Esophagus mucosa (tissue), 1 donor: Measurements from ENCODE around the gene KIF20B. TPM values are rescaled to one million over a fixed set of nuclear protein-coding genes. Genes with fewer than 3 reads are reported as not detected.
"Not testable (repeated sequence)": the region's sequence is repeated elsewhere in the genome, so short reads cannot be mapped to it uniquely, and the experiment has no call there.

Experiments used
- ATAC-seq: fragments of 200-7000 bp; cut with Tn5 transposase; one replicate; pipeline ENCODE4 v1.9.1; 2020
- total RNA-seq: library from RNA; stranded (reverse); gene quantifications from one replicate; pipeline ENCODE4 v1.2.4, GENCODE V29; 2023
- donor health status: DM: yes; HTN: yes; CAD: no.

KIF20B gene
- total RNA-seq, 1 donor from 2014 or later, result 21.0 TPM

DNA sequence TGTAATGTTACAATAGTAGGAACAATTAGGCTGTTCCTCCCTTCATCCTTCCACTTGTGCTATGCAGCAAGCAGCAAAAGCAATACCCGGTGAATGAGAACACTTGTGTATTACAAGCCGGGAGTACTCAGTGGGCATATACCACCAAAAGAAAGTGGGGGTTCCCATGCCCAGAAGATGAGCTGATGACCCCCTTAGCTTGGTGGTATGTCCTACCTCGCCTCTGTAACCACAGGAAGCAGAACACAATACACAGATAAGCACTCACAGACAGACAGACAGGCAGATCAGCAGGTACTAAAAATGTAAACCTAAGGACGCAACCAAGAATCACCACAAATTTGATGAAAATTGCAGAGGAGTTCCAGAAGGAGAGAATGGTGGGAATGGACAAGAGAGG lies 15.5 kb upstream of the KIF20B start:
- ATAC-seq, result no peak

DNA sequence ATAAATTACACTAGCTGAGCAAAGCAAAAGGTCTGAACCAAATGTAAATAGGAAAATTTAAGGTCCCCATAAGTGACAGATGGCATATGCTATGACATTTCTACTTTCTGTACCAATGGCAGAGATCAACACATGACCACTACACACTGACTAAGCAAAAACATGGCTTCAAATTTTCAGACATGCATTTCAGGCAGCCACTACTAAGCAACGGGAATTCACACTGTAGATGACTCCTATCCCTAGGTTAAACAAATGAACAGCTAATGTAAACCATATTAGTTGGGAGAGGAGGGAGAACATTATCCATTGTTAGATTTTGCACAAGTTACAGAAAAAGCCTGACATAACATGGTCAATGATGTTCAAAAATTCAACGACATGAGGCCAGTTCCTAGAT lies 11.4 kb upstream of the KIF20B start:
- no peak for ATAC-seq

DNA sequence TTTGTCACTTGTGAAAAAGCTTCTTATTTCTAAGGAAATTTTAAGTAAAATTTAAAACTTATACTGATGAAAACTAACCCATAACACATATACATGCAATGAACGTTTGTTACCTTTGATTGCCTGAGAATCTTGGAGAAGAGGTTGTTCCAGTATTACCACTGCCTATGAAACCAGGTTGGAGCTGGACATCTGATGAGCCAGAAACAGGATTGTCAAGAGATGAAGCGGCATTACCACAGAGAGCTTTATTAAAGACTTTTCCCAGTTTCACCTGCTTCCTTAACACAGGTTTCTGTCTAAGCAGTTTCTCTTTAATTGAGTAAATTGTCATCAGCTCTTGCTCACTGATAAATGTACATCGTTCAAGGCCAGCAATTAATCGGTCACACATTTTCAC lies 9.0 kb upstream of the KIF20B start:
- ATAC-seq, result peak; percentile 88

DNA sequence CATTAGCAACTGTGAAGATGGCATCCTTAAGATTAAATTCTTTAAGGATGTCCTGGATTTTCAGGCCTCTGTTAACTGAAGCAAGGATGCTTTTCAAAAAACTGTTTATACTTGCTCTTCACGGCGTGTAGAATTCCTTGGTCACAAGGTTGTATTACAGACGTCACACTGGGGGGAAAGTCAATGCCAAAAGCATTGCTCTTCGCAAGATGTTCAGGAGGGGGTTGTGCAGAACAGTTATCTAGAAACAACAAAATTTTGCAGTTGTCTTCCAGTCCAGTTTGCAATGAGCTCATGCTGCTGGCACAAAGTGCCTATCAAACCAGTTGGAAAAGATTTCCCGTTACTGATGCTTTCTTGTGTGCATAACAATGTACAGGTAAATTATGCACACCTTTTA lies 8.2 kb upstream of the KIF20B start:
- no peak for ATAC-seq

DNA sequence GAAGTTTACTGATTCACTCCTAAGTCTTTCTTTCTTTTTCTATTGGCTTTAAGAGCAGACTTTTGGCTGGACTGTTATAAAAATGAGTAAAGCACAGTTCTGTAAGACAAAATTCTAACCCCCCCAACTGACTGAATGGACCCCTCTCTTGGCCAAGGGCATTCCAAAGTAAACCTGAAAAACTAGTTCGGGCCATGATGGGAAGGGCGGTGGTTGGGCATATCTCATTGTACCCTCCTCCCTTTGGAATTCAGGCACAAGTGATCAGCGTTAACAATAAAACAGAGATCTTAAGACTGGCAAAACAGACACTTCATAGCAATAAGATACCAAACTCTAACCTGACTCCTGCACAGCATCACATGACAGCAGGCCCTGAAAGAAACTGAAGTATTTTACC lies 6.1 kb upstream of the KIF20B start:
- ATAC-seq, result no peak

DNA sequence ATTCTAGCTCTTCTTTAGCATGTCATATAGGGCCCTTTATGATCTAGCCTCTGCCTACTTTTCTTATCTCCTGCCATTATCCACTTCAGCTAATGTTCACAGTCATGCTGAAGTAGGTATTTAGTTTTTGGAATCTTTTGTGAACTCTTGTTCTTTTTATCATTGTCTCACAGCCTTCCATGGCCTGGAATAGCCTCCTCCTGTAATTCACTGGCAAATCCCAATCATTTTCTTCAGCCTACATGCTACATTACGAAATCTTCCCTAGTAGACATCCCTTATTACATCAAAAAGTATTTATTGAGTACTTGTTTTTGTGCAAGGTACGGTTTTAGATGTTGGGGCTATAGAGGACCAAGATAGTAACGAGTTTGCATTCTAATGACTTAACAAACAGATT lies 3.4 kb upstream of the KIF20B start:
- ATAC-seq, result no peak

DNA sequence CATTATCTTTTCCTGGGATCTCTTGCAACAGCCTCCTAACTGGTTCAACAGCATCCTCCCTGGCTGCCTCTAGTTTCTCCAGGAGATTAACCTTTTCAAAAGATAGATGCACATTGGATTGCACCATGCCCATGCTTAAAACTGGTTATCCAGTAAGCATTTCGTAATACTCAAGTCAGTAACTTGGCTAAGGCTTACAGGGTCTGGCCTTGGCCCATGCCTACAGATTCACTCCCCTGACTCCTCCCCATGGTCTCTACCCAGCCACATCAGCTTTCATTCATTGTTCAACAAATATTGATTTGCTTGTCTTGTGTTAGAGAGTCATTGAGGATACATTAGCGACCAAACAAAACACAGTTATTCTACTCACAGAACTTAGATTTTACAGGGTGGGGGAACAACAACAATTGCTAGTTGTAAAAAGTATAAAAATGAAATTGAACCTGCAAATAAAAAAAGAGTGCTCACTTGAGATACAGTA lies 1.8 kb upstream of the KIF20B start:
- ATAC-seq, result no peak

DNA sequence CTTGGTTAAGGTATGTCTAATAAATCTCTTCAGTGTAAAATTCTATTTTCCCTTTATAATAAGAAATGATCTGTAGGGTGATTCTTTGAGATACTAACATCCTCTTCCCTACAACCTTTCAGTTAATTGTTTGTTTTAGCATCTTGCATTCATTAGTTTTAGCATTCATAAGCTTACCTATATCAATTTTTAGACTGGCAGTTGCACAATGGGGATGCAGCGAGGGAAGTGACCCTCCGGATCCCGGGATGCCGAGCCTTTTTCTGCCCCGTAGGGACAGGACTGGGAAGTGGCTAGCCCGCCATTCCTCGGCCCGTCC lies 508 bp upstream of the KIF20B start:
- no peak for ATAC-seq

DNA sequence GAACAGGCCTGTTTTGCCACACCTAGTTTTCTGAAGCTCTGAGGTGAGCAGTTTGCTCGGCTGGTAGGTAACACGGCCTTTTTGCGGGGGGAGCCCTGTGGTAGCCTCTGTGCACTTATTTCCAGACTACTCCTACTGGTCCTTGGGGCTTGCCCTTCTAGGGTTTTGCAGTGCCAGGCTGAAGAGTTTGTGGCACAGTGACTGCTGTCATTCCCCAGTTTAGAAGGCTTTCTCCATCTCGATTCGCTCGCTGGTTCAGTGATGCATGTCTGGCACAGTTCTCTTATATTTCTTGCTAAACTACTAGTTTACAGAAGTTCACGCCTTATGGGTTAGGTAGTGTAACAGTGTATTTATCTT lies 711 bp downstream of the KIF20B start:
- peak; percentile 9 for ATAC-seq

DNA sequence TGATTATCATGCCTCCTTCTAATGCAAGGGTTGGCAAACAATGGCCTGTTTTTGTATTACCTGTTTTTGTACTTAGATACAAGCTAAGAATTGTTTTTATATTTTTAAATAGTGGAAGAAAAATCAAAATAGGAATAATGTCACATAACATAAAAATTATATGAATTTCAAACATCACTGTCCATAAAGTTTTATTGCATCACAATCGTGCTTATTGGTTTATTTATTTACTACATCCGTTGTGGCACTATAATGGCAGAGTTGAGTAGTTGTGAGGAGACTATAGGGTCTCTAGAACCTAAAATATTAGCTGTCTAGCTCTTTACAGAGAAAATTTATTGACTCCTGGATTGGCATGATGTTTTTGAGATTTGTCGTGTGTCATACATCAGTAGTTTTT lies 4.1 kb downstream of the KIF20B start:
- no peak for ATAC-seq

DNA sequence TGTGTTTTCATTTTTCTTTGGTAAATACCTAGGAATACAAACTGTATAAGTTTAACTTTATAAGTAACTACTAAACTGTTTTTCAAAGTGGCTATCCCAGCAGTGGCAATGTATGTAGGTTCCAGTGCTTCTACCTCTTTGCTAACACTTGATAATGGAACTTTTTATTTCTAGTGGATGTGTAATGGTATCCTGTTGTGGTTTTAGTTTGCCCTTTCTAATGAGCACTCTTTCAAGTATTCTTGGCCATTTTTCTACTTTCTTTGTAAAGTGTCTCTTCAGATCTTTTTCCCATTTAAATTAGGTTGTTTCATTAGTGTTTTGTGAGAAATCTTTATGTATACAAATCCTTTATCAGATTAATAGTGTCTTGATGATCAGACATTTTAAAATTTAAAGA lies 4.6 kb downstream of the KIF20B start:
- ATAC-seq, result no peak

DNA sequence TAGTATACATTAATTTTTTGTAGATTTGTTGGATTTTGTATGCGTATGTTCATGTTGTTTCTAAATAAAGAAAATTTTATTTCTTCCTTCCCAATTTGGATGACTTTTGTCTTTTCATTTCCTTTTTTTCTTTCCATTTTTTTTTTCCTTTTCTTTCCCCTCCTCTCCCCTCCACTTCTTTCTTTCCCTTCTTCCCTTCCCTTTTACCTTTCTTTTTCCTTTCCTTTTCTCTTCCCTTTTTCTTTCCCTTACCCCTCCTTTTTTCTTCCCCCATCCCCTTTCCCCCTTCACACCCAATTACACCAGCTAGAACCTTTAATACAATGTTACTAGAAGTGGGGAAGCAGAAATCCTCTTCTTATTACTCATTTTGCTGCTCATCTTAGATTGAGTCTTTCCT lies 6.0 kb downstream of the KIF20B start:
- ATAC-seq, result no peak

DNA sequence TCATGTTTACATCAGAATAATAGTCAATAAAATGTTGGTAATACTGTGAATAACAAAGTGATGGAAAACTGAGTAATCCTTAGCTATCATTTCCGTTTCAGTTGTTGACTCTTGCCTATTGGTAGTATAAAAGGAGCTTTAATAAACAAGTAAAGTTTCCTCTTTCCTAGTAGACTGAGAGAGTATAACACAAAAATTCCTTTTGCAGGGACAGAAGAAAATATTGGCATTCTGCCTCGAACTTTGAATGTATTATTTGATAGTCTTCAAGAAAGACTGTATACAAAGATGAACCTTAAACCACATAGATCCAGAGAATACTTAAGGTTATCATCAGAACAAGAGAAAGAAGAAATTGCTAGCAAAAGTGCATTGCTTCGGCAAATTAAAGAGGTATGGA lies 9.4 kb downstream of the KIF20B start:
- ATAC-seq, result no peak

DNA sequence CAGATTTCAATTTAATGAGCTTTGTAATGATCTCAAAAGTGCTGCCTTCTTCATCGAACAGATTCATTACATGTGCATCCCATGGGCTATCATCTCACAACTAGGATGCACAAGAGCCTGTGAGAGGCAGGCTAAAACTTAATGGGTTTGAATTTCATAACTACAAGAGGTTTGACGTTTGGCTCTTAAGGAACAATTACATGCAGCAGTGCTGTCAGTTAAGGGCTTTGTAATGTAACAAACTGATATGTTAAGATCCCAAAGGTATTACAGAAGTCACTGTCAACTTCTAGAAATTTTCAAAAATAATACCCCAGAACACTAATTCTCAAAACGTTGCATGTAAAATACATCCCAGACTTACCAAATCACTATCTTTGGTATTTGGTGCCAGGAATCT lies 33.2 kb downstream of the KIF20B start:
- ATAC-seq, result no peak

DNA sequence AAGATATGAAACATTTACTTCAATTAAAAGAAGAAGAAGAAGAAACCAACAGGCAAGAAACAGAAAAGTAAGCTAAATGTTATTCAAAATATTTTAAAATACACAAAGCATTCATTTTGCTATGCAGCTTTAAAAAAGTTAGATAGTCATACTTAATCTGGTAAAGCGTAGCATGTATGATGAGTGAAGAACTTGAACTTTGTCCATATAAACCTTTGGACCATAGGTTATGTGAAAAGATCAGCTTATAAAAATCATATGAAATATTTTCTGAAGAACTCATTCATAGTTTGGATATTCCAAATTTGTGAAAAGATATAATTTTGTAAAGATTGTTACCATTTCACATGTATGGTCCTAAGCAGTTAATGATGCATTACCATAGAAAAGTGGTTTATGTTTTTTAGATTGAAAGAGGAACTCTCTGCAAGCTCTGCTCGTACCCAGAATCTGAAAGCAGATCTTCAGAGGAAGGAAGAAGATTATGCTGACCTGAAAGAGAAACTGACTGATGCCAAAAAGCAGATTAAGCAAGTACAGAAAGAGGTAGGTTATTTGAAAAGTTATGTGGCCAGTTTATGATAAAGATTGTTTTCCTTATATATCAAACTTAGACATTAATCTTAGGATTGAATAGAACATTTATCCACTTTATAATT lies 37.3 kb downstream of the KIF20B start:
- ATAC-seq, result no peak

DNA sequence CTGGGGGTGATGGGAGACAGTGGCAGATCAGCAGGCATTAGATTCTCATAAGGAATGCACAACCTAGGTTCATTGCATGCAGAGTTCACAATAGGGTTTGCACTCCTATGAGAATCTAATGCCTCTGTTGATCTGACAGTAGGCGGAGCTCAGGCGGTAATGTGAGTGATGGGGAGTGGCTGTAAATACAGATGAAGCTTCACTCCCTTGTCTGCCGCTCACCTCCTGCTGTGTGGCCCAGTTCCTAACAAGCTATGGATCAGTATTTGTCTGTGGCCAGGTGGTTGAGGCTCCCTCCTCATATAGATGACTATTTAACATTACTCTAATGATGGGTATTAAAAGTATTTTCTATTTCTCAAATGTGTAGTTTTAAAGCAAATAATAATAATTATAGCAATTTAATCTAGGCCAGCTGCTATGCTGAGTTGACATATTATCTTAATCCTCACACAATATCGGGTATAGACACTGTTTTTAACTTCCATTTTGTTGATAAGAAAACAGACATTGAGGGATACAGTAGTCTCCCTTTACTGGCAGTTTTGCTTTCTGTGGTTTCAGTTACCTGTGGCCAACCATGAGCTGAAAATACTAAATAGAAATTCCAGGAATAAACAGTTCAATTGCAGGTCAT lies 39.9 kb downstream of the KIF20B start:
- ATAC-seq, result no peak

DNA sequence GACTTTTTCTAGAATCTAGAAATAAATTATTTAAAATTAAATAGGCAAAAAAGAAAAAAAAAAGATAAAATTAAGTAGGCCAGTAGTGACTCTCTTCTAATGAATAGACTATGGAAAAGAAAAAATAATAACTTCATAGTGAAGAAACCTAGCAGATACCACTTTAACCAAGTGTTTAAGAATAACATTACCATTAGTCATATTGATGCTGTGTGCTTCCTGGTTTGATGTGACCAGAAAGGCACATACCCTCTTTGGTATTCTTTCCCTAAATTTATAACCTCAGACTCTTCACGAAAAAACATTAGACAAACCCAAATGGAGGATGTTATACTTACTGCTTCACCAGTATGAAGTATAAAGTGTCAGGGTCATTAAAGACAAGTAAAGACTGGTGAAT lies 42.6 kb downstream of the KIF20B start:
- ATAC-seq, result no peak

DNA sequence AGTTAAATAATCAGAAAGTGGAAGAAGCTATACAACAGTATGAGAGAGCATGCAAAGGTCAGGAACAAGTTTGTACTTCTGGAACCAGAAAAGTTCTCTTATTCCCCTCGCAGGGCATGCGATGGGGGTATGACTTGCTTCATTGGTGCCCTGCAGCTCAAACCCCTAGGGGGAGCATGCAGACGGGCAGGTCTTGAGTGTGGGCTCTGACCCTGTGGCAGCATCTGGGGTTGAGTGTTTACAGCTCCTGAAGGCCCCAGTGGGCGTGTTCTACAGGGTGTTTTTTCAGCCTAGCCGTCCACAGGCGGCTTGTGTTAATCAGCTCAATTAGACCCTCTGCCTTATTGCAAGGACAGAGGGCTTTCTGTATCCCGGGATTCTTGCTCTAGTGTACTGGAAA lies 44.5 kb downstream of the KIF20B start:
- ATAC-seq, result no peak

DNA sequence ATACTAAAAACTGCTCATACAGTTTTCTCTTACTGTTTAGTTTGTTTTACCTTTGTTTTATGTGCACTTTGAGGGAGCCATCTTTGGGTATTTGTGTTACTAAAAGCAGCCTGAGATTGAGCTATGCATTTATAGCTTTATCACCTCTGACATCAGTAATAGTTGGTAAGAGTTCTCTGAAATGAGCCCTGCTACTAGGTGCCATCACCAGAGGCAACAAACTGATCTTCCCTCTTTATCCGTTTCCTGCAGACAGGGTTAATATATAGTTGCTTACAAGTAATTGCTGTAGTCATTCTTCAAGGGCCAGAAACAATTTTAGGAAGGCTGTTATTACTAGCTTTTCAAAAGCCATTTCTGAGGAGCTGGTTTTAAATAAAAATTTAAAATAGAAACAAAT lies 49.1 kb downstream of the KIF20B start:
- no peak for ATAC-seq

DNA sequence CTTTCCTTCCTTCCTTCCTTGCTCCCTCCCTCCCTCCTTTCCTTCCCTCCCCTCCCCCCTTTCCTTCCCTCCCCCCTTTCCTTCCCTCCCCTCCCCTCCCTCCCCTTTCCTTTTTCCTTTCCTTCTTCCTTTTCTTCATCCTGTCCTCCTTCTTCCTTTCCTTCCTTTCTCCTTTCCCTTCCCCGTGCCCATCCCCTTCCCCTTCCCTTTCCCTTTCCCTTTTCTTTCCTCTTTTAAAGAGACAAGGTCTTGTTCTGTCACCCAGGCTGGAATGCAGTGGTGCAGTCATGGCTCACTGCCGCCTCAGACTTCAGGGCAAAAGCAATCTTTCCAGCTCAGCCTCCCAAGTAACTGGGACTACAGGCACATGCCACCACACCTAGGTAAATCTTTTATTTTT lies 54.0 kb downstream of the KIF20B start:
- no peak for ATAC-seq

DNA sequence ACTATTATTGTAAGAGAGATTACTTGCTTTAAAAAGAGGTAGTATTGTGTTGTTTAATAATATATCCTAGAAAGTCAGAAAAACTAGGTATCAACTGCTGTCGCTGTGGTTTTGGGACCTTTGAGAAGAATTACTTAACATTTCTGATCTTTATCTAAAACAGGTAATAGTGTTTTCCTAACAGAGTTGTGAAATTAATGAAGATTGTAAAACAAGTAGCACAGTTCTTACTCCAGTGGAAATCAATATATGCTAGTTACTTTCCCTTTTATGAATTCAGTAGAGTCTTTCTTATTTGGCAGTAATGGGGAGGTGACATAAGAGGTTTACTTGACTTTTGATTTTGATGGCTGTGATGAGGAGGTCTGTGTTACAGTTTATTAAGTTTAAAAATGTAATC lies 58.1 kb downstream of the KIF20B start:
- no peak for ATAC-seq

DNA sequence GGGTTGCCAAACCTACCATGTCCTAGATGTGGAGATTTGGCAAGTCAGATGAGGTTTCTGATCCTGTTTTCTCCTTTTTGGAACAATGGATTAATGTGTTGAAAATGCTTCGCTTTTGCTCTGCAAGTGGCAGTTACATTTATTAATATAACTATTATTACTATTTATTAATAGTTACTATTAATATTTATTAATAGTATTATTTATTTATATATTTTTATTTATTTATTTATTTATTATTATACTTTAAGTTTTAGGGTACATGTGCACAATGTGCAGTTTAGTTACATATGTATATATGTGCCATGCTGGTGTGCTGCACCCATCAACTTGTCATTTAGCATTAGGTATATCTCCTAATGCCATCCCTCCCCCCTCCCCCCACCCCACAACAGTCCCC lies 62.3 kb downstream of the KIF20B start:
- not testable (repeated sequence) for ATAC-seq

DNA sequence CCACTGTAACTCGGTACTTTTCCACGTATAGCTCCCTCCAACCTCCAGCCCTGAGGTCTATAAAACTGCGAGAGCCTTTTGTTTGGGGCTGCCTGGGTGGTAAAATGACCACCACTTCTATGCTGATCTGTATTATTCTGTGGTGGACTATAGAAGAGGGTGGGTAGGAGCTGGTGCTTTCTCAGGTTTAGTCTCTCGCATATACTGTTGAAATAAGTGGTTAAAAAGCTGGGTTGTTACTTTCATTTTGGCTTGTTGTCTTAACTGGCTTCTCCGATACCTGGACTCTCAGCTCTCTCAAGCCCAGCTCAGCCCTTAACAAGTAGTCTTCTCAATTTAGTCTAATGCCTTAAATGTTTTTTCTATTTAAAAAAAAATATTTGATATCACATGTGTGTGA lies 70.3 kb downstream of the KIF20B start:
- ATAC-seq, result no peak

DNA sequence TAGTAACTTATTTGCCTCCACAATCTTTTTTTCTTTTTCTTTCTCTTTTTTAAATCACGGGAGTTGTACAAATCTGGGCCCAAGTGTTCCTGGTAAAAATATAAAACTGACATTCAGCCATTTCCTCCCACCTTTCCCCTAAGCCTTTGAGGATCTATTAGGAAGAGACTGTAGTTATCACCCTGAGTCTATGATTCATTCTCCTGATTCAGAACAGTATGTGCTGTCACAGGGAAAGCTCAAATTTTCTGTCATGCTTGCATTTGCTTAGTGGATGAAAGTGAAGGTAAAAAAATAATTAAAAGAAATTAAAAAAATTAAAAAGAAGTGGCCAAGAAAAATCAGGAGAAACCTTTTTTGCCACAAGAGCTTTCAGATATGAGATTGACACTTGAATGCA lies 71.7 kb downstream of the KIF20B start:
- ATAC-seq, result no peak

DNA sequence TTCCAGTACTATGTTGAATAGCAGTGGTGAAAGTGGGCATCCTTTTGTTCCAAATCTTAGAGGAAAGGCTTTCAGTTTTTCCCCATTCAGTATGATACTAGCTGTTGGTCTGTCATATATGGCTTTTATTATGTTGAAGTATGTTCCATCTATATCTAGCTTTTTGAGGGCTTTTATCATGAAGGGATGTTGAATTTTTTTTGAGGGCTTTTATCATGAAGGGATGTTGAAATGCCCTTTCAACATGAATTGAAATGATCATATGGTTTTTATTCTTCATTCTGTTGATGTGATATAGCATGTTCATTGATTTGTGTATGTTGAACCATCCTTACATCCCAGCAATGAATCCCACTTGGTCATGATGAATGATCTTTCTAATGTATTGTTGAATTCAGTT lies 75.3 kb downstream of the KIF20B start:
- no peak for ATAC-seq
